Endothelial cell of umbilical vein (primary cell): ENCODE data around the gene SELENOM. TPM values are rescaled to one million over a fixed set of nuclear protein-coding genes. Genes with fewer than 3 reads are reported as not detected.

ENCODE experiments used
- BruUV-seq: library from RNA; stranded (reverse); fragments of 400-500 nt; replicated peaks from 2 replicates; lab custom pipeline; 2021; lab: Mats Ljungman, UMichigan
- CTCF ChIA-PET: fragments of 300-600, 350-600 bp; sonication (Branson Sonifier 250); formaldehyde crosslinking; loops from one replicate; lab custom pipeline; 2021; ENCODE audit warnings: antibody characterized with exemption, inconsistent platforms; lab: Charles Lee
- POLR2A ChIA-PET: fragments of 300-600, 350-600 bp; sonication (Branson Sonifier 250); formaldehyde crosslinking; loops from one replicate; lab custom pipeline; 2021; ENCODE audit warnings: antibody characterized with exemption, inconsistent platforms; lab: Charles Lee
- DNase-seq: peaks from one replicate; pipeline ENCODE4 v3.0.0-alpha.2; 2011; ENCODE audit warnings: low read depth, low spot score
- FAIRE-seq: peaks from 2 replicates; lab custom pipeline; 2011; peaks lifted over from hg19 to GRCh38; lab: Jason Lieb, UNC
- H2AFZ ChIP-seq: 2 replicates; pipeline ENCODE4 v1.6.0; 2012; ENCODE audit warnings: low read depth, low read length, control low read depth, inconsistent platforms
- H3K27ac ChIP-seq: 2 replicates; pipeline ENCODE4 v1.5.1; 2011; ENCODE audit warnings: low read depth, mild to moderate bottlenecking, control low read depth, low read length, moderate library complexity; ENCODE audit not compliant: insufficient read depth
- H3K27me3 ChIP-seq, 2 experiments: 2 replicates each; pipeline versions ENCODE4 v1.6.0 to v1.6.1; 2011; ENCODE audit warnings: low read length in 2 of 2, mixed read lengths in 1 of 2; ENCODE audit not compliant: control insufficient read depth in 2 of 2, insufficient read depth in 2 of 2
- H3K36me3 ChIP-seq, 2 experiments: 2 replicates in 1 of 2; 3 replicates in 1 of 2; pipeline ENCODE4 v1.5.1; 2011; ENCODE audit warnings: low read length in 2 of 2, mild to moderate bottlenecking in 1 of 2, moderate library complexity in 1 of 2; ENCODE audit not compliant: control insufficient read depth in 2 of 2, insufficient read depth in 2 of 2; ENCODE audit errors: extremely low read depth in 1 of 2
- H3K4me1 ChIP-seq: 3 replicates; pipeline ENCODE4 v1.5.1; 2011; ENCODE audit warnings: mild to moderate bottlenecking, low read length; ENCODE audit not compliant: control insufficient read depth, insufficient read depth; ENCODE audit errors: extremely low read depth
- H3K4me2 ChIP-seq: 2 replicates; pipeline ENCODE4 v1.6.1; 2011; ENCODE audit warnings: low read length, control low read depth, mixed read lengths; ENCODE audit not compliant: insufficient read depth
- H3K4me3 ChIP-seq, 3 experiments: fragments of 200-600 bp in 1 of 3; sonication (generic), shearing (Covaris generic) in 1 of 3; replicated peaks in 1 of 3; 2 replicates each; pipeline ENCODE4 v1.5.1; 2011 to 2016; ENCODE audit warnings: control low read depth in 3 of 3, low read length in 3 of 3, mild to moderate bottlenecking in 2 of 3, inconsistent platforms in 1 of 3, low read depth in 1 of 3, moderate library complexity in 1 of 3; ENCODE audit not compliant: insufficient read depth in 1 of 3
- H3K79me2 ChIP-seq: 2 replicates; pipeline ENCODE4 v1.6.0; 2012; ENCODE audit warnings: low read length, inconsistent platforms; ENCODE audit not compliant: control insufficient read depth, insufficient read depth
- H3K9ac ChIP-seq: replicated peaks from 2 replicates; pipeline ENCODE3; 2011; ENCODE audit warnings: low read length, control low read depth; ENCODE audit not compliant: insufficient read depth; ENCODE audit errors: extremely low read depth
- H3K9me1 ChIP-seq: replicated peaks from 3 replicates; pipeline ENCODE4 v1.6.0; 2011; ENCODE audit warnings: mild to moderate bottlenecking, low read length; ENCODE audit not compliant: control insufficient read depth, insufficient read depth; ENCODE audit errors: extremely low read depth
- H3K9me3 ChIP-seq: replicated peaks from 2 replicates; pipeline ENCODE4 v1.5.1; 2012; ENCODE audit warnings: low read length, inconsistent platforms; ENCODE audit not compliant: control insufficient read depth, insufficient read depth
- H4K20me1 ChIP-seq: replicated peaks from 2 replicates; pipeline ENCODE3; 2011; ENCODE audit warnings: mild to moderate bottlenecking, low read length; ENCODE audit not compliant: control insufficient read depth, insufficient read depth; ENCODE audit errors: extremely low read depth
- EZH2 ChIP-seq: IDR thresholded peaks from 2 replicates; pipeline ENCODE4 v1.6.1; 2012; ENCODE audit warnings: borderline replicate concordance, low read depth, mild to moderate bottlenecking, moderate library complexity, low read length, inconsistent platforms; ENCODE audit not compliant: severe bottlenecking
- FOS ChIP-seq: IDR thresholded peaks from 2 replicates; pipeline ENCODE4 v1.6.1; 2011; ENCODE audit warnings: mild to moderate bottlenecking, low read length, moderate library complexity, borderline replicate concordance; ENCODE audit not compliant: insufficient read depth
- GATA2 ChIP-seq: IDR thresholded peaks from 2 replicates; pipeline ENCODE4 v1.7.0; 2011; ENCODE audit warnings: low read depth, mild to moderate bottlenecking, moderate library complexity, mixed read lengths, low read length; ENCODE audit not compliant: insufficient read length, insufficient read depth
- JUN ChIP-seq: IDR thresholded peaks from 2 replicates; pipeline ENCODE4 v1.6.1; 2011; ENCODE audit warnings: borderline replicate concordance, low read depth; ENCODE audit not compliant: insufficient read length, insufficient read depth
- MYC ChIP-seq: IDR thresholded peaks from one replicate; pipeline ENCODE4 v1.6.1; 2011; ENCODE audit warnings: mild to moderate bottlenecking, low read depth, low read length
- POLR2A ChIP-seq: IDR thresholded peaks from 2 replicates; pipeline ENCODE4 v1.6.1; 2012; ENCODE audit warnings: low read depth, mild to moderate bottlenecking, control low read depth, low read length
- POLR2AphosphoS5 ChIP-seq: IDR thresholded peaks from 2 replicates; pipeline ENCODE4 v1.6.1; 2012; ENCODE audit warnings: low read depth, mild to moderate bottlenecking, control low read depth, low read length, moderate library complexity; ENCODE audit not compliant: insufficient read depth
- dilution Hi-C: fragments of 300-500 bp; cut with MboI; formaldehyde crosslinking; loops from one replicate; pipeline ENCODE4 v1.15.0; 2019; ENCODE audit warnings: low sequenced_read_pairs; ENCODE audit not compliant: extremely low pct_ligation_motif_present
- intact Hi-C: fragments of 100-400 bp; cut with micrococcal nuclease; formaldehyde crosslinking; loops from one replicate; pipeline ENCODE4 v1.10.0; 2022
- polyA plus RNA-seq, 4 experiments: library from polyadenylated mRNA; depleted of rRNA in 3 of 4; stranded (reverse) in 3 of 4; unstranded in 1 of 4; fragments of >200 nt; gene quantifications; 2 replicates each; pipeline versions ENCODE4 v1.2.1 to v1.2.3, GENCODE V29; 2011 to 2012; ENCODE audit warnings: missing spikeins in 1 of 4
- total RNA-seq: library from RNA; stranded (reverse); gene quantifications from 2 replicates; pipeline ENCODE4 v1.2.3, GENCODE V29; 2021
- TF ChIP-seq, protein P1 (sequence below), 2 donors: IDR thresholded peaks; 1 replicate in 1 of 2; 2 replicates in 1 of 2; pipeline ENCODE4 v1.5.1; 2011; ENCODE audit warnings: low read length in 2 of 2, mild to moderate bottlenecking in 2 of 2, moderate library complexity in 2 of 2, control low read depth in 1 of 2, inconsistent platforms in 1 of 2, low read depth in 1 of 2; ENCODE audit not compliant: insufficient read depth in 1 of 2; ENCODE audit errors: extremely low read depth in 1 of 2
- TF ChIP-seq, protein P2 (sequence below): IDR thresholded peaks from 2 replicates; pipeline ENCODE4 v1.6.1; 2011; ENCODE audit not compliant: insufficient read depth, insufficient read length

The SELENOM gene
- total and polyA plus RNA-seq, 2 donors (not counting 3 experiments of a cell fraction or from before 2014, with no cell fraction given): 29.6 to 87.1 TPM

DNA sequence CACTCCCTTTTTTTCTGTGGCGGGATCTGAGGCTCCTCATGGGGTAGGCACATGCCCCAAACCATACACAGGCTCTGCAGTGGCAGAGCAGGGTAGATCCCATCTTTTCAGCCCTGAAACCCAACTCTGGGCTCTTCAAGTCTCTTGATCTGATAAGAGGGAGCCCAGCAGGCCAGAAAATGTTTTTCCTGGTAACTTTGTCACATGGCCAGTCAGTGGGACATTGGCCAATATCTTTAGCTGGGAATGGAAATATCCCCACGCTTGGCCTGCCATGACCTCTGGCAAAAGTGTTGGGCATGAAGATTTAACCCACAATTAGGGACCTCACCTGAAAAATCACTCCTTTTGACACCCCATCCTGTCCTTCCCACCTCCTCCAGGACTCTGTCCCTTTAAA, 23.5 kb upstream of the SELENOM start:
- H3K79me2 ChIP-seq: no peaks in the 10 kb centered on the region
- H3K27me3 ChIP-seq: no peaks in the 10 kb centered on the region
- H4K20me1 ChIP-seq: no peaks in the 10 kb centered on the region
- CTCF ChIA-PET: interaction anchor here (1.2 kb wide), 1 partner anchor 13 kb away, joined by 6 read pairs; no protein-coding TSS in a partner anchor
- dilution Hi-C loops: no loop called here
- H3K27ac ChIP-seq: no peak overlapping the region
- no peak overlapping the region for H3K9ac ChIP-seq
- no peaks in the 10 kb centered on the region for H3K9me1 ChIP-seq
- no TSS peak for BruUV-seq
- POLR2A ChIA-PET: no interaction called here
- DNase-seq: no peak
- no peaks in the 10 kb centered on the region for H3K4me1 ChIP-seq
- intact Hi-C loops: no loop called here
- H2AFZ ChIP-seq: no peak overlapping the region
- TF ChIP-seq GATA2 (no peak), EZH2 (no peak), FOS (no peak), POLR2A (no peak), JUN (no peak), POLR2AphosphoS5 (no peak), MYC (no peak)
- TF ChIP-seq, protein P1, sequence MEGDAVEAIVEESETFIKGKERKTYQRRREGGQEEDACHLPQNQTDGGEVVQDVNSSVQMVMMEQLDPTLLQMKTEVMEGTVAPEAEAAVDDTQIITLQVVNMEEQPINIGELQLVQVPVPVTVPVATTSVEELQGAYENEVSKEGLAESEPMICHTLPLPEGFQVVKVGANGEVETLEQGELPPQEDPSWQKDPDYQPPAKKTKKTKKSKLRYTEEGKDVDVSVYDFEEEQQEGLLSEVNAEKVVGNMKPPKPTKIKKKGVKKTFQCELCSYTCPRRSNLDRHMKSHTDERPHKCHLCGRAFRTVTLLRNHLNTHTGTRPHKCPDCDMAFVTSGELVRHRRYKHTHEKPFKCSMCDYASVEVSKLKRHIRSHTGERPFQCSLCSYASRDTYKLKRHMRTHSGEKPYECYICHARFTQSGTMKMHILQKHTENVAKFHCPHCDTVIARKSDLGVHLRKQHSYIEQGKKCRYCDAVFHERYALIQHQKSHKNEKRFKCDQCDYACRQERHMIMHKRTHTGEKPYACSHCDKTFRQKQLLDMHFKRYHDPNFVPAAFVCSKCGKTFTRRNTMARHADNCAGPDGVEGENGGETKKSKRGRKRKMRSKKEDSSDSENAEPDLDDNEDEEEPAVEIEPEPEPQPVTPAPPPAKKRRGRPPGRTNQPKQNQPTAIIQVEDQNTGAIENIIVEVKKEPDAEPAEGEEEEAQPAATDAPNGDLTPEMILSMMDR (IDR thresholded peaks at IDR 0.05; ENCODE audit: extremely low read depth in 1 of 2, insufficient read depth in 1 of 2, low read depth in 1 of 2, low read length in 2 of 2): no peak
- TF ChIP-seq, protein P2, sequence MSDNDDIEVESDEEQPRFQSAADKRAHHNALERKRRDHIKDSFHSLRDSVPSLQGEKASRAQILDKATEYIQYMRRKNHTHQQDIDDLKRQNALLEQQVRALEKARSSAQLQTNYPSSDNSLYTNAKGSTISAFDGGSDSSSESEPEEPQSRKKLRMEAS: no peak
- no peak overlapping the region for H3K4me2 ChIP-seq
- FAIRE-seq: no peak
- no peaks in the 10 kb centered on the region for H3K36me3 ChIP-seq
- H3K4me3 ChIP-seq: no peak overlapping the region
- H3K9me3 ChIP-seq: no peaks in the 10 kb centered on the region
